Spleen (tissue), 11 donors: ENCODE data around the gene ABI2. TPM values are rescaled to one million over a fixed set of nuclear protein-coding genes. Genes with fewer than 3 reads are reported as not detected.

ENCODE experiments used
- DNase-seq: peaks from one replicate; pipeline ENCODE4 v3.0.0-alpha.2; 2020
- H3K27ac ChIP-seq, 8 donors: fragments of 200-600 bp; sonication (generic) in 7 of 8; 1 replicate in 4 of 8; 2 replicates in 4 of 8; pipeline versions ENCODE4 v1.5.0 to v1.8.0; 2016 to 2021; ENCODE audit warnings: inconsistent platforms in 4 of 8, mild to moderate bottlenecking in 4 of 8, moderate library complexity in 1 of 8
- H3K27me3 ChIP-seq, 7 donors: fragments of 200-600 bp; sonication (generic) in 6 of 7; replicated peaks in 1 of 7; 1 replicate in 4 of 7; 2 replicates in 3 of 7; pipeline versions ENCODE4 v1.5.0 to v1.8.0; 2016 to 2021; ENCODE audit warnings: inconsistent platforms in 3 of 7, mild to moderate bottlenecking in 1 of 7
- H3K36me3 ChIP-seq, 6 donors: fragments of 200-600 bp; sonication (generic) in 5 of 6; 1 replicate in 4 of 6; 2 replicates in 2 of 6; pipeline versions ENCODE4 v1.5.0 to v1.8.0; 2016 to 2021; ENCODE audit warnings: inconsistent platforms in 2 of 6
- H3K4me1 ChIP-seq, 6 donors: fragments of 200-600 bp; sonication (generic) in 5 of 6; 1 replicate in 3 of 6; 2 replicates in 3 of 6; pipeline versions ENCODE4 v1.5.0 to v1.8.0; 2016 to 2021; ENCODE audit warnings: inconsistent platforms in 3 of 6
- H3K4me3 ChIP-seq, 8 donors: fragments of 200-600 bp; sonication (generic) in 7 of 8; 1 replicate in 4 of 8; 2 replicates in 4 of 8; pipeline versions ENCODE4 v1.5.0 to v1.8.0; 2016 to 2021; ENCODE audit warnings: inconsistent platforms in 4 of 8, mild to moderate bottlenecking in 4 of 8, moderate library complexity in 2 of 8
- H3K9me3 ChIP-seq, 8 donors: fragments of 200-600 bp; sonication (generic) in 7 of 8; 1 replicate in 4 of 8; 2 replicates in 4 of 8; pipeline versions ENCODE4 v1.5.0 to v1.8.0; 2016 to 2021; ENCODE audit warnings: inconsistent platforms in 4 of 8
- POLR2A ChIP-seq, 3 donors: fragments of 450-650 bp; IDR thresholded peaks; one replicate each; pipeline ENCODE4 v1.5.1; 2017; ENCODE audit warnings: antibody characterized with exemption in 3 of 3, mild to moderate bottlenecking in 1 of 3
- POLR2AphosphoS5 ChIP-seq, 3 donors: sonication (generic); formaldehyde crosslinking; IDR thresholded peaks; one replicate each; pipeline ENCODE4 v1.5.1; 2017; ENCODE audit warnings: antibody characterized with exemption in 3 of 3
- WGBS, 5 donors: extraction: QIAGEN DNeasy Blood & Tissue Kit in 3 of 5; methylation state at CpG; one replicate each; pipeline versions ENCODE4 v1.1.5 to v1.1.7; 2013 to 2018; 5-methylcytosine and 5-hydroxymethylcytosine counted together
- intact Hi-C: fragments of 100-400 bp; cut with DNase I; formaldehyde crosslinking; loops from one replicate; pipeline ENCODE4 v1.15.0; 2023; ENCODE audit warnings: low total_unique reads
- polyA plus RNA-seq, 3 donors: library from polyadenylated mRNA; stranded (reverse); fragments of 200-250 nt; gene quantifications; one replicate each; pipeline ENCODE4 v1.2.1, GENCODE V29; 2013
- total RNA-seq, 7 donors: library from RNA; depleted of rRNA in 3 of 7; stranded (reverse); fragments of >200 nt in 3 of 7; fragmentation: NEBNext Ultra II Directional in 4 of 7; extraction: Animal tissue kit (Norgen Biotek cat#: 25700) in 4 of 7; gene quantifications; one replicate each; pipeline versions ENCODE4 v1.1.0 to v1.2.1, GENCODE V29; 2016 to 2021
- TF ChIP-seq, protein P1 (sequence below), 11 experiments: fragments of 200-600 bp in 7 of 11; fragments of 450-650 bp in 4 of 11; sonication (generic) in 4 of 11; IDR thresholded peaks in 8 of 11; conservative IDR thresholded peaks in 3 of 11; 1 replicate in 7 of 11; 2 replicates in 4 of 11; pipeline versions ENCODE4 v1.4.0 to v1.8.0; 2016 to 2021; ENCODE audit warnings: antibody characterized with exemption in 11 of 11, inconsistent platforms in 4 of 11, mild to moderate bottlenecking in 1 of 11
- donor health status: healthy with polysubstance abuse.
- donor health status: DM: no; HTN: no; CAD: no; lungs with moderate emphysema.
- donor health status: DM: no; HTN: no; CAD: no.
- donor health status: Bipolar disorder and iron deficiency.
- donor health status: healthy.
- donor health status: DM: no; HTN: no; CAD: no.
- donor health status: DM: yes; HTN: yes; CAD: no.

The ABI2 gene
- total and polyA plus RNA-seq, 10 donors, result 6.0 to 46.9 (median 33.7) TPM

DNA sequence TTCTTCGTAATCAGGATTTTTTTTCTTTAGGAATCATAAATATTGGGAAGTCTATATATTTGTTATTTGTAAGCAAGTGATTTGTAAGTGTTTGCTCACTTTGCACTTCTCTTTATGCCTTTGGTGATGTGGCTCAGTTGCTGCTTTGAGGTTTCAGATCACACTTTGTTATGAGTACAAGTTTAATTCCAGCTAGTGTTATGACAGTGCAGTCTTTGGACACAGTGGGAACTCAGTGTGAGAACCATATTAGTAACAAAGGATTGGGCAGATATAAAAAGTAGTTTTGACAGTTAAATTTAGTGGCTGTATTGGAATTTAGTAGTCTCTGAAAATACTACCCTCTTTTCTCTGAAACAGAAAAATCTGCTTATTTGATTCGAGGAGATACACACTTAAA, 67.7 kb downstream of the ABI2 start:
- no peaks in the 10 kb centered on the region for H3K4me1 ChIP-seq
- 92 to 100% (median 98%) methylated on average over 2 of the region's 2 CpGs for WGBS, 5 donors
- H3K27me3 ChIP-seq, result no peaks in the 10 kb centered on the region
- DNase-seq, result no peak
- H3K36me3 ChIP-seq, result peaks cover 0 to 46% (median 4%) of the 10 kb centered on the region in 6 donors
- H3K27ac ChIP-seq, result no peak overlapping the region
- intact Hi-C loops, result no loop called here
- no peak for TF ChIP-seq POLR2AphosphoS5 (IDR thresholded peaks at IDR 0.05)
- no peak for TF ChIP-seq POLR2A (IDR thresholded peaks at IDR 0.05)
- TF ChIP-seq, protein P1, sequence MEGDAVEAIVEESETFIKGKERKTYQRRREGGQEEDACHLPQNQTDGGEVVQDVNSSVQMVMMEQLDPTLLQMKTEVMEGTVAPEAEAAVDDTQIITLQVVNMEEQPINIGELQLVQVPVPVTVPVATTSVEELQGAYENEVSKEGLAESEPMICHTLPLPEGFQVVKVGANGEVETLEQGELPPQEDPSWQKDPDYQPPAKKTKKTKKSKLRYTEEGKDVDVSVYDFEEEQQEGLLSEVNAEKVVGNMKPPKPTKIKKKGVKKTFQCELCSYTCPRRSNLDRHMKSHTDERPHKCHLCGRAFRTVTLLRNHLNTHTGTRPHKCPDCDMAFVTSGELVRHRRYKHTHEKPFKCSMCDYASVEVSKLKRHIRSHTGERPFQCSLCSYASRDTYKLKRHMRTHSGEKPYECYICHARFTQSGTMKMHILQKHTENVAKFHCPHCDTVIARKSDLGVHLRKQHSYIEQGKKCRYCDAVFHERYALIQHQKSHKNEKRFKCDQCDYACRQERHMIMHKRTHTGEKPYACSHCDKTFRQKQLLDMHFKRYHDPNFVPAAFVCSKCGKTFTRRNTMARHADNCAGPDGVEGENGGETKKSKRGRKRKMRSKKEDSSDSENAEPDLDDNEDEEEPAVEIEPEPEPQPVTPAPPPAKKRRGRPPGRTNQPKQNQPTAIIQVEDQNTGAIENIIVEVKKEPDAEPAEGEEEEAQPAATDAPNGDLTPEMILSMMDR (IDR thresholded peaks at IDR 0.05 in 8 of 11, conservative IDR thresholded peaks at IDR 0.05 in 3 of 11), result no peak
- peaks cover 0 to 7% (median 2%) of the 10 kb centered on the region in 8 donors for H3K9me3 ChIP-seq
- H3K4me3 ChIP-seq, result no peak overlapping the region

DNA sequence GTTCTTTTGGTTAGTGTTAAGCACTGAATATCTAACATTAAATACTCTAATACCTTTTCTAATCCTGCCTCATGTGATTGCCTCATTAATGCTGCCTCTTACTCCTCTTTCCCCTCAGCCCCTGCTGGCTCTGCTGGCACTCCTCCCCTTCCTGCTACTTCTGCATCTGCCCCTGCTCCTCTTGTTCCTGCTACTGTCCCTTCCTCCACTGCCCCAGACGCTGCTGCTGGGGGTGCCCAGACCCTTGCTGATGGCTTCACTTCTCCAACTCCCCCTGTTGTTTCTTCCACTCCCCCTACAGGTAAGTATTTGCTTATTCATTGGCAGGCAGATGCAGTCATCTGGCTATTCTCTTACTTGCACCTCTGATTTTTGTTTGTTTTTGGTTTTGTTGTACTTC, 68.5 kb downstream of the ABI2 start:
- 35 to 78% (median 47%) methylated on average over 1 of the region's 1 CpG for WGBS, 5 donors
- TF ChIP-seq POLR2AphosphoS5 (IDR thresholded peaks at IDR 0.05) (no peak), POLR2A (IDR thresholded peaks at IDR 0.05) (no peak)
- TF ChIP-seq, protein P1 (IDR thresholded peaks at IDR 0.05 in 8 of 11, conservative IDR thresholded peaks at IDR 0.05 in 3 of 11), result no peak
- Histone ChIP-seq H3K4me1 (no peaks in the 10 kb centered on the region), H3K4me3 (no peak overlapping the region), H3K36me3 (peaks cover 0 to 44% (median 4%) of the 10 kb centered on the region in 6 donors), H3K9me3 (peaks cover 0 to 7% (median 2%) of the 10 kb centered on the region in 8 donors), H3K27me3 (no peaks in the 10 kb centered on the region), H3K27ac (no peak overlapping the region)
- intact Hi-C loops, result no loop called here
- DNase-seq, result no peak

DNA sequence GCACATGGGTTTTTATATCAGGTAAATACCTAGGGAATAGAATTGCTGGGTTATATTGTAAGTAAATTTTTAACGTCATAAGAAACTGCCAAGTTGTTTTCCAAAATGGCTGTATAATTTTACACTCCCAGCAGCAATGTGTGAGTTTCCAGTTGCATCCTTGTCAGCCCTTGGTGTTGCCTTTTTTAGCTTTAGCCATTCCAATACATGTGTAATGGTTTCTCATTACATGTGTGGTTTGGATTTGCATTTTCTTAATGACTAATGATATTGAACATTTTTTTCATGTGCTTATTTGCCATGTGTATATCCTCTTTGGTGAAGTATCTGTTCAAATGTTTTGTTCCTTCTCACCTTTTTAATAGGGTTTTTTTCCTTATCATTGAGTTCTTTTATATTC, 70.8 kb downstream of the ABI2 start:
- Histone ChIP-seq H3K4me3 (no peak overlapping the region), H3K9me3 (peaks cover 0 to 7% (median 2%) of the 10 kb centered on the region in 8 donors), H3K27me3 (no peaks in the 10 kb centered on the region), H3K36me3 (peaks cover 0 to 52% (median 8%) of the 10 kb centered on the region in 6 donors), H3K4me1 (no peaks in the 10 kb centered on the region), H3K27ac (no peak overlapping the region)
- DNase-seq, result no peak
- intact Hi-C loops, result no loop called here
- TF ChIP-seq POLR2A (IDR thresholded peaks at IDR 0.05) (no peak), POLR2AphosphoS5 (IDR thresholded peaks at IDR 0.05) (no peak)
- TF ChIP-seq, protein P1 (IDR thresholded peaks at IDR 0.05 in 8 of 11, conservative IDR thresholded peaks at IDR 0.05 in 3 of 11), result no peak
- WGBS, 5 donors, result 95 to 98% (median 97%) methylated on average over 1 of the region's 1 CpG

DNA sequence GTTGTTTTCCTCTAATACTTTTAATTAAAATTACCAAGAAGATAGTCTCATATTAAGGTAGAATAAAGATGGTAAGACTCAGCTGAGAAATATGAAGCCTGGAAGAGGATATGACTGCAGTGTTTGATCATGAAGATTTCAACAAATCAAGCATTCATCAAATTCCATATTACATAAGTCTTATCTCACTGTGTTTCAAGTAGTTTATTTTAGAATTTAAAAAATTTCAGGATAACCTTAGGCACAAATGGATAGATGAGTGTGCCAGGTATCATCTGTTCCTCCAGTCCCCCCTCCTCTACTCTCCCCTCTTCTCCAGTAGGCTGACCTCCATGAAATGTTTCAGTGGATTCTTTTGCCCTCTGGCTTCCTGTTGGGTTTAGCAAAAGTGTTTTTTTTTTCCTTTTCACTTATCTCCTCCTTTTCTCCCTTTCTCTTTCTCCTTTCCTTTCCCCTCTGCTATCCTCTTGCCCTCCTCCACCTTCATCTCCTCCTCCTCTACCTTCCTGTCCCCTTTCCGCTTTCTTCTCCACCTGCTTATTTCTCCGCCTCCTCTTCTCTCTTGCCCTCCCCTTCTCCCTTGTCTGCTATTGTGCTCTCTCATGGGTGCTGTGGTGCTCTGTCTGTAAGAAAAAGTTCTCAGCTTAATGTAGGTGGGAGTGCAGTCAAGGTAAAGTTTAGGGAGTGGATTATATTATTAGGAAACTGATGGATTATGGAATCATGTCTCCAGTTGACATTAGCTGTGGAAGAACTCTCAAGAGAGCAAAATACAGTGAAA, 72.8 kb downstream of the ABI2 start:
- Histone ChIP-seq H3K36me3 (peaks cover 0 to 53% (median 9%) of the 10 kb centered on the region in 6 donors), H3K27me3 (no peaks in the 10 kb centered on the region), H3K4me3 (no peak overlapping the region), H3K9me3 (peaks cover 0 to 7% (median 2%) of the 10 kb centered on the region in 8 donors), H3K27ac (no peak overlapping the region), H3K4me1 (no peaks in the 10 kb centered on the region)
- 97 to 100% (median 97%) methylated on average over 2 of the region's 2 CpGs for WGBS, 5 donors
- DNase-seq, result no peak
- intact Hi-C loops, result no loop called here
- TF ChIP-seq, protein P1 (IDR thresholded peaks at IDR 0.05 in 8 of 11, conservative IDR thresholded peaks at IDR 0.05 in 3 of 11), result no peak
- TF ChIP-seq POLR2A (IDR thresholded peaks at IDR 0.05) (no peak), POLR2AphosphoS5 (IDR thresholded peaks at IDR 0.05) (no peak)
